ENCODE results near the gene ERICH6.
A peak's percentile ranks its signal among the peaks of the same experiment; 100 is the strongest.

Gene ERICH6

DNA sequence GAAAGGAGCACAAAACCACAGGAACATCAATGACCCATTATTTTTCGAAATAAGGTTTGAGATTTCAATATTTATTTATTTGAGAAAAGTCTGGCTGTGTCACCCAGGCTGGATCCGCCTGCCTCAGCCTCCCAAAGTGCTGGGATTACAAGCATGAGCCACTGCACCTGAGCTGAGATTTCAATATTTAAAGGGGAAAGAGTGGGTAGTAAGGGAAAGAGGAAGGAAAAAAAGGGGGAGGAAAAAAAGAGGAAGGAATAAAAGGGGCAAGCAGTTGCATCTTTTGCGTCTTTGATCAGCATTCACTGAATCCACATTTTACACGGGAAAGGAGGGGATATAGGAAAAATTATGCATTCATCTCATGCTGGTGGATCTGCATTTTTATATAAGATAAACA is 47.4 kb downstream of the ERICH6 start:
- H3K27me3 ChIP-seq (ENCODE audit: insufficient read depth, low read depth, severe bottlenecking) = peaks cover 19% of the 10 kb centered on the region
- H3K27ac ChIP-seq = no peak overlapping the region
- H3K9me3 ChIP-seq (ENCODE audit: severe bottlenecking) = no peaks in the 10 kb centered on the region
- H3K4me3 ChIP-seq (ENCODE audit: low read depth, low read length) = no peak overlapping the region
- no peak for DNase-seq
- TF ChIP-seq, protein P1, sequence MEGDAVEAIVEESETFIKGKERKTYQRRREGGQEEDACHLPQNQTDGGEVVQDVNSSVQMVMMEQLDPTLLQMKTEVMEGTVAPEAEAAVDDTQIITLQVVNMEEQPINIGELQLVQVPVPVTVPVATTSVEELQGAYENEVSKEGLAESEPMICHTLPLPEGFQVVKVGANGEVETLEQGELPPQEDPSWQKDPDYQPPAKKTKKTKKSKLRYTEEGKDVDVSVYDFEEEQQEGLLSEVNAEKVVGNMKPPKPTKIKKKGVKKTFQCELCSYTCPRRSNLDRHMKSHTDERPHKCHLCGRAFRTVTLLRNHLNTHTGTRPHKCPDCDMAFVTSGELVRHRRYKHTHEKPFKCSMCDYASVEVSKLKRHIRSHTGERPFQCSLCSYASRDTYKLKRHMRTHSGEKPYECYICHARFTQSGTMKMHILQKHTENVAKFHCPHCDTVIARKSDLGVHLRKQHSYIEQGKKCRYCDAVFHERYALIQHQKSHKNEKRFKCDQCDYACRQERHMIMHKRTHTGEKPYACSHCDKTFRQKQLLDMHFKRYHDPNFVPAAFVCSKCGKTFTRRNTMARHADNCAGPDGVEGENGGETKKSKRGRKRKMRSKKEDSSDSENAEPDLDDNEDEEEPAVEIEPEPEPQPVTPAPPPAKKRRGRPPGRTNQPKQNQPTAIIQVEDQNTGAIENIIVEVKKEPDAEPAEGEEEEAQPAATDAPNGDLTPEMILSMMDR (IDR thresholded peaks at IDR 0.05; ENCODE audit: low read depth, low read length) = no peak
- no peaks in the 10 kb centered on the region for H3K36me3 ChIP-seq

DNA sequence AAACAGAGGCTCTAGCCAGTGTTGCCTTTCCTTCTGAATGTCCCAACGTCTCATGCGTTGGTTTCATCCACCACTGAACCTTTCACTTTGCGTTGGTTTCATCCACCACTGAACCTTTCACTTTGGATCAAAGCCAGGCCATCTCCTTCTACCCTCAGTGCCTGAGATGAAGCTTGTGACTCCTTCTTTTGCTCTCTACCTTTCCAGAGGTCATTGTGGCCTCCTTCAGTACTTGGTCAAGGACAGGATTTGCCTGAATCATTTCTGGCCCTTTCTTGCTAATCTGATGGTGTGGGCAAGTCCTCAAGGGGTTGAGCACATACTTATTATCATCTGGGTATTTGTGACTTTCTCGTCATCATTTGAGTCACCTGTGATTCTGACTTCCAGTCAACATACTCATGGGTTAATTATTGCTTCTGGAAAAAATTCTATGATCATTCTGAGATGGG is 50.6 kb downstream of the ERICH6 start:
- Histone ChIP-seq H3K4me3 (ENCODE audit: low read depth, low read length) (no peak overlapping the region), H3K36me3 (no peaks in the 10 kb centered on the region), H3K9me3 (ENCODE audit: severe bottlenecking) (no peaks in the 10 kb centered on the region), H3K27ac (no peak overlapping the region), H3K27me3 (ENCODE audit: insufficient read depth, low read depth, severe bottlenecking) (peaks cover 6% of the 10 kb centered on the region)
- TF ChIP-seq, protein P1 (IDR thresholded peaks at IDR 0.05; ENCODE audit: low read depth, low read length) = no peak
- no peak for DNase-seq

DNA sequence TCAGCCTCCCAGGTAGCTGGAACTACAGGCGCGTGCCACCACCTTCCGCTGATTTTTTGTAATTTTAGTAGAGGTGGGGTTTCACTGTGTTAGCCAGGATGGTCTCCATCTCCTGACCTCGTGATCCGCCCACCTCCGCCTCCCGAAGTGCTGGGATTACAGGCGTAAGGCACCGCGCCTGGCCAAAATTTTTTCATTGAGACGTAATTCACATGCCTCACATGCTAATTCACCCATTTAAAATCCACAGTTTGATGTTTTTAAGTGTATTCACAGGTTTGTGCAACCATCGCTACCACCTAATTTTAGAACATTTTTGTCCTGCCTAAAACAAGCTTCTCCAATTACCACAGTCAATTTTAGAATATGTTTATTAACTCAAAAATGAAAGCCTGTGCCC is 63.5 kb downstream of the ERICH6 start:
- Histone ChIP-seq H3K27me3 (ENCODE audit: insufficient read depth, low read depth, severe bottlenecking) (no peaks in the 10 kb centered on the region), H3K36me3 (no peaks in the 10 kb centered on the region), H3K9me3 (ENCODE audit: severe bottlenecking) (no peaks in the 10 kb centered on the region), H3K4me3 (ENCODE audit: low read depth, low read length) (no peak overlapping the region), H3K27ac (no peak overlapping the region)
- DNase-seq = no peak
- TF ChIP-seq, protein P1 (IDR thresholded peaks at IDR 0.05; ENCODE audit: low read depth, low read length) = no peak

DNA sequence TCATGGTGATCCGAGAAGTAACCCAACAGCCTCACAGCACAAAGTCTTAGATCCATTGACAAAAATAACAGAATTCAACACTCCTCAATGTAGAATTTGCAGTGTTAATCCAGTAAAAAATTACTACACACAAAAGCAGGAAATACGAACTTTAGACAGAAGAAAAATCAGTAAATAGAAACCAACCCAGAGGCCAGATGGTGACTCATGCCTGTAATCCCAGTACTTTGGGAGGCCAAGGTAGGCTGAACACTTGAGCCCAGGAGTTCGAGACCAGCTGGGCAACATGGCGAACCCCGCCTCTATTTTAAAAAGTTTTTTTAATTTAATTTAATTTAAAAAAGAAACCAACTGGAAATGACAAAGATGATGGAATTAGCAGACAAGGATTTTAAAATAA is 64.5 kb downstream of the ERICH6 start:
- no peaks in the 10 kb centered on the region for H3K27me3 ChIP-seq (ENCODE audit: insufficient read depth, low read depth, severe bottlenecking)
- DNase-seq = no peak
- TF ChIP-seq, protein P1 (IDR thresholded peaks at IDR 0.05; ENCODE audit: low read depth, low read length) = no peak
- no peaks in the 10 kb centered on the region for H3K9me3 ChIP-seq (ENCODE audit: severe bottlenecking)
- H3K27ac ChIP-seq = no peak overlapping the region
- no peak overlapping the region for H3K4me3 ChIP-seq (ENCODE audit: low read depth, low read length)
- H3K36me3 ChIP-seq = no peaks in the 10 kb centered on the region

DNA sequence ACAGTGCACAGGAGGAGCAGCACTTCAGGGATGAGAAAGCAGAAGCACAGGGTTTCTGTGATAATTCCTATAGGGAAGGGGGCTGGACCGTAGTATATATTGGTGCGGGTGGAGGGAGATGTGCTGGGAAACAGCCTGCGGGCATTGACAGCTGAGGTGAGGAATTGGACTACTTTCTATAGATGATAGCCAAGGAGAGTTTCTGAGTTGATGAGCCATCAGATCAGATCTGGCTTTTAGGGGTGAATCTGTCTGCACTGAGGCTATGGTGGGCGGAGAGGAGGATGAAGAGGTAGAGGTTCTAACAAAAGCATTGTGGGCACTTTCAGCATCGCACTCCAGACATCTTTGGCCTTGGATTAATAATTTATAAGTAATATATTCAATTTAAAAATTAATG is 67.5 kb downstream of the ERICH6 start:
- no peak for DNase-seq
- no peak overlapping the region for H3K4me3 ChIP-seq (ENCODE audit: low read depth, low read length)
- H3K9me3 ChIP-seq (ENCODE audit: severe bottlenecking) = no peaks in the 10 kb centered on the region
- no peak overlapping the region for H3K27ac ChIP-seq
- H3K27me3 ChIP-seq (ENCODE audit: insufficient read depth, low read depth, severe bottlenecking) = no peaks in the 10 kb centered on the region
- TF ChIP-seq, protein P1 (IDR thresholded peaks at IDR 0.05; ENCODE audit: low read depth, low read length) = no peak
- H3K36me3 ChIP-seq = no peaks in the 10 kb centered on the region

DNA sequence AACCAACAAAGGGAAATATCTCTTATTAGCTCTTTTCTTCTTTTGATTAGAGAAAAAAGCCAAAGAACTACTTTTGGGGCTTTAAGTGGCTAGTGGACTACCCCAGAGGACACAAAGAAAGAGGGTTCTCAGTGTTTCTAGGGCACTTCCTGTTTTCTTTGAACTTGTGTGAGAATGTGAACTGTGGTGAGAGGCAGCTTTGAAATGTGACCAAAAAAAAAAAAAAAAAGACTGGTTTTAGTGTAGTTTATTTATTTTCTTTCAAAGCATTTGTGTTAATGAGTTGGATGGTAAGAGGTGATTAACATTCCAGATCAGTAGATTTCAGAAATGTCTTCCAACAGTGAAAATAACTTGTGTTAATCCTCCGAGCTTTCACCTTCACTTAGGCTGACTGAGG is 68.2 kb downstream of the ERICH6 start:
- Histone ChIP-seq H3K27me3 (ENCODE audit: insufficient read depth, low read depth, severe bottlenecking) (no peaks in the 10 kb centered on the region), H3K36me3 (no peaks in the 10 kb centered on the region), H3K9me3 (ENCODE audit: severe bottlenecking) (no peaks in the 10 kb centered on the region), H3K4me3 (ENCODE audit: low read depth, low read length) (no peak overlapping the region), H3K27ac (peak overlapping the region; percentile 6; the same call in 1 of the 2 replicates)
- DNase-seq = no peak
- TF ChIP-seq, protein P1 (IDR thresholded peaks at IDR 0.05; ENCODE audit: low read depth, low read length) = no peak

Data from WERI-Rb-1 (cell line).